Dermis blood vessel endothelial cell (primary cell): Measurements from ENCODE around the gene FURIN. TPM values are rescaled to one million over a fixed set of nuclear protein-coding genes. Genes with fewer than 3 reads are reported as not detected.
A peak's percentile ranks its signal among the peaks of the same experiment; 100 is the strongest.
"Not testable (repeated sequence)": the region's sequence is repeated elsewhere in the genome, so short reads cannot be mapped to it uniquely, and the experiment has no call there.

Source experiments
- DNase-seq: peaks from one replicate; pipeline ENCODE4 v3.0.0; 2010
- total RNA-seq: library from RNA; depleted of rRNA; stranded (reverse); fragments of >200 nt; gene quantifications from 2 replicates; pipeline ENCODE4 v1.2.3, GENCODE V29; 2014

FURIN gene
- total RNA-seq, 1 donor from 2014 or later, result 67.2 TPM

DNA sequence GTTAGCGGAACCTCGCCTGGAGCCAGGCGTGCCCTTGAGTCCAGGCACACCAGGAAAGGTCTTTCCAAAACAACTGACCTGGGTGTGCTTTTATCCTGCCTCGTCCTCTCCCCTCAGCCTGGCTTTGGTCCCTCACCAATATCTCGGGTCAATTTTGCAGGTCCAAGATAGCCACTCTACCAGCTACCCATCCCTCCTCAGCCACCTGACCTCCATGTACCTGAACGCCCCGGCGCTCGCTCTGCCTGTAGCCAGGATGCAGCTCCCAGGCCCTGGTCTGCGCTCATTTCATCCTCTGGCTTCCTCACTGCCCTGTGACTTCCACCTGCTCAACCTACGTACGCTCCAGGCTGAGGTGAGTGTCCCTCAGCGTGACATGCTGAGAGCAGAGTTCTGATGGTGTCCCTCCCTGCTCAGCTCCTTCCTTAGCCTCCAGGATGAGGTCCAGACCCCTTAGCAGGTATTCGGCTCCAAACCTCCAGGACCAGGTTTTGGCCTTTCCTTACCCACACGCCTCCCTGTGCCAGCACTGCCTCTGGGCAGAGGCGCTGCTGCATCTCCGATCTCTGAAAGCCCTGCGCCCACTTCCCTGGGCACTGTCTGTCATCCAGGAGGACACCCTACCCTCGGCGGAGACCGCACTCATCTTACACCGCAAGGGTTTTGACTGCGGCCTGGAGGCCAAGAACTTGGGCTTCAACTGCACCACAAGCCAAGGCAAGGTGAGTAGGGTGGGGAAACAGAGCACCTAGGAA, 49.8 kb downstream of the FURIN start:
- no peak for DNase-seq

DNA sequence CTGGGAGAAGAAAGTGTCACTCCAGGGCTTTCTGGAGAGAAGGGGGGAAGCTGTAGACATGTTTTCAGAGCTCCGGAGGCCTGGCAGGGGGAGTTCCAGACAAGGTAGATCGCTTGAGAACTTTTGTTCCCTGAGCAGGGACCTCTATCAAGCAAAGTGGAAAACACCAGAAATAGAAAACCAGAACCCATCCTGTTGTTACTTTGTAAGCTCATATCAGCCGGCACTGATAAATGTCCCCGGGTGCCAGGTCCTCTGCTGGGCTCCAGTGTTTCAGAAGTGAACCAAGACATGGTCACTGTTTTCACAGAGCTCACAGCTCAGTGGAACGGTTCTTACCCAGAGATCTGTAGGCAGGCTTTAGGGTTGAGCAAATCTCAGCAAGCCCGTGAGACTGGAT, 50.4 kb downstream of the FURIN start:
- no peak for DNase-seq

DNA sequence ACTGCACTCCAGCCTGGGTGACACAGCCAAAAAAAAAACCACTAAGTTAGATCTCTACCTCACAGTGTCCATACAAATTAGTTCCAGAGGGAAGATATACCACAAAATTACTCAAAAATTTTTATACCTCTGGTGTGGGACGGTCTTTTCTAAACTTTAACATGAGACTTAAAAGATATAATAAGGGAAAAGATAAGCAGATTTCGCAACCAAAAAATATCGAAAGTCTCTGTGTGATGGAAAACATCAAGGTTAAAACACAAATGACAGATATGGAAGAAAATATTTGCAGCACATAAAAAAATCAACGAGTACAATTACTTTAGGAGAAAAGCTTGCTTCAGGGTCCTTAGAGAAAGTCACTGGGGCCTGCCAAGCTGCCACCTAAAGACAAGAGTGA, 53.5 kb downstream of the FURIN start:
- no peak for DNase-seq

DNA sequence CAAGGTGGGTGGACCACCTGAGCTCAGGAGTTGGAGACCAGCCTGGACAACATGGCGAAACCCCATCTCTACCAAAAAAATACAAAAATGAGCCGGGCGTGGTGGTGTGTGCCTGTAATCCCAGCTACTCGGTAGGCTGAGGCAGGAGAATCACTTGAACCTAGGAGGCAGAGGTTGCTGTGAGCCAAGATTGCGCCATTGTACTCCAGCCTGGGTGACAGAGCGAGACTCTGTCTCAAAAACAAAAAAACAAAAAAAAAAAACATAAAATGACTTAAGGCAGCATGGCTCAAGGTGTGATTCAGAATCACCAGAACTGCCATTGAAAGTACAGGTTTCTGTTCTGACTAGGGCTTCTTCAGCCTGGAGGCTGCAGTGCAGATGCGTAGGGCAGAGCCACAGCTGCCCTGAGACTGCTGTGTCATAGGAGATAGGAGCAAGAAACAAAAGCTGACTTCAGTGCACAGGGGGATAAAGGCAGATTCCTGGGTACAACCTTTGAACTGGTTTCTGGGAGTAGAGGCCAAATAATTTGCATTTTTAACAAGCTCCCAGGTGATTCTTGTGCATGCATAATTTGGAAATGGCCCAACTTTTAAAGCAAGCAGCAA, 54.4 kb downstream of the FURIN start:
- not testable (repeated sequence) for DNase-seq

DNA sequence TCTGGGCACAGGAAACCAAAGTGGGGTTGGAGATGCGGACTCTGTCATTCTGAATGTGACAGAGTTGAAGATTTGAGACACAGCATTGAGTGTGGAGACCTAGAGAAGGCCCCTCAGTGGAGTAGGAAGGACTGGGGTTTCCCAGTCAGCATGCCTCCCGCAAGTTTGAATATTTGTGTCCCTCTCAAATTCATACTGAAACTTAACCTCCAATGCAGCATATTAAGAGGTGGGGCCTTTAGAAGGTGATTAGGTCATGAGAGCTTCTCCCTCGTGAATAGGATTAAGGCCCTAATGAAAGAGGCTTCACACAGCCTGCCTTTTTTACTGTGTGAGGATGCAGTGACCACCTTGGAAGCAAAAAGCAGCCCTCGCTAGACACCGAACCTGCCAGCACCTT, 56.0 kb downstream of the FURIN start:
- no peak for DNase-seq

DNA sequence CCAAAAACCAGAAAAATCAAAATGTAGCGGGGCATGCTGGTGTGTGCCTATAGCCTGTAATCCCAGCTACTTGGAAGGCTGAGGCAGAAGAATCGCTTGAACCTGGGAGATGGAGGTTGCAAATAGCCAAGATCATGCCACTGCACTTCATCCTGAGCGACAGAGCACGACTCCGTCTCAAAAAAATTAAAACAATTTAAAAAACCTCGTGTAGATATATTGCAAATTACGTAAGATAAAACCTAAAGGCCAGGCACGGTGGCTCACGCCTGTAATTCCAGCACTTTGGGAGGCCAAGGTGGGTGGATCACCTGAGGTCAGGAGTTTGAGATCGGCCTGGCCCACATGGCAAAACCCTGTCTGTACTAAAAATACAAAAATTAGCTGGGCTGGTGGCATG, 58.4 kb downstream of the FURIN start:
- not testable (repeated sequence) for DNase-seq

DNA sequence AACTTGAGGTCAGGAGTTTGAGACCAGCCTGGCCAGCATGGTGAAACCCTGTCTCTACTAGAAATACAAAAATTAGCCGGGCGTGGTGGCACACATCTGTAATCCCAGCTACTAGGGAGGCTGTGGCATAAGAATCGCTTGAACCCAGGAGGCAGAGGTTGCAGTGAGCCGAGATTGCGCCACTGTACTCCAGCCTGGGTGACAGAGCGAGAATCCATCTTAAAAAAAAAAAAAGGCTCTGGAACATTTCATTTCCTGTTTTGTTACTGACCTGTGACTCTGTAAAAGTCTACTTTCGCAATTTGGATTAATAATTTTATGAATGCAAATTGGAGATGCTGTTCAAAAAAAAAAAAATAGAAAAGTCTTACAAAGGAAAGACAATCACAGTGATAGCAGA, 59.7 kb downstream of the FURIN start:
- not testable (repeated sequence) for DNase-seq

DNA sequence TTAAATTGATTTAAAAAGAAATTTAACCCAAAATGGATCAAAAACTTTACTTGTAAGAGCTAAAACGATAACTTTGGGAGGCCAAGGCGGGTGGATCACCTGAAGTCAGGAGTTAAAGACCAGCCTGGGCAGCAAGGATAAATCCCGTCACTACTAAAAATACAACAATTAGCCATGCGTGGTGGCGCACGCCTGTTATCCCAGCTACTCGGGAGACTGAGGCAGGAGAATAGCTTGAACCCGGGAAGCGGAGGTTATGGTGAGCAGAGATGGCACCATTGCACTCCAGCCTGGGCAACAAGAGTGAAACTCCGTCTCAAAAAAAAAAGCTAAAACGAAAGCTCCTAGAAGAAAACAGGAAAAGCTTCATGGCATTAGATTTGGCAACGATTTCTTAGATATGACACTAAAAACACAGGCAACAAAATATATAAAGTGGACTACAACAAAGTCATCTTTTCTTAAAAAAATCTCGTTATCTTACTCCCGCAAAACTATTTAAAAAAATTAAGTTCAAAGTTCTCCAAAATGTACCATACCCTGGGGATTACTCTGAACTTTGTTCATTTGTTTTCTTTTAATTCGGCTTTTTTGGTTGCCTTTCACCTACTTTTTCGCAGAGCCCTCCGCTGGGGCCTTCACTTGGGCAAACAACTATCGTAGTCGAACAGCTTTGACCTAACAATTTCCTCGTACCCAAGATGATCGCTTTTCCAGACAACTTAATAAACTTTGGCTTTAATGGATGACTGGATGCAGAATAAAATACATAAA, 61.0 kb downstream of the FURIN start:
- DNase-seq, result peak; percentile 12

DNA sequence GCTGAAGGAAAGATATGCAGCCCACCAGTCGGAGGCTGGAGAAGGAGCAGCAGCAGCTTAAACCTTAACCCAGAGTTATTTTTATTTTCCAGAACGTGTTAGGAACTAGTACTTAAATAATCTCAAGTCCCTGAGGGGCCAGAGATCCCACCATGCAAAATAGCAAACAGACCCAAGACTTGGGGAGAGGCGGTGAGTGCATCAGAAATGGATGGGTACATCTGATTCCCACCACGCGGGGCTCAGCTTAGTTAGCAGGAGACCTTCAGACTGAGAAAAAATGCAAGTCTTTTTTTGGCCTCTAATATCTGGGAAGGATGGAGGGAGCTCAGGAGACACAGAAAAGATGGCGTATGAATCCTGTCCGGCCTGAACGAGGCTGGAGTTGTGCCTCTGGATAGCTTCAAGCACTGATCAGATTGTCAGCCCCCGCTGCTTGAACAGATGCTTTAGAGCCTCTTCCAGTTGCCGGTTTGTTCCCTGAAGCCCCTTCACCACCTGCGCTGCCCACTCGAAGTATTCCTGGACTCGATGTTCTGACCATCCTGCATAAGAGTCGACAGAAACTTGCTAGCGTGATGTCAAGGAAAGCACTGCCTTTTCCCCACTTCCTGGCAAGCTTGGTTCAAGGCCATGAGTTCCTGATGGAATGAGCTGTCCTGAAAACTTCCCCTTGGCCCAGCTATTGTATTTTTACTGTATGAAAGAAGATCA, 62.6 kb downstream of the FURIN start:
- peak; percentile 71 for DNase-seq

DNA sequence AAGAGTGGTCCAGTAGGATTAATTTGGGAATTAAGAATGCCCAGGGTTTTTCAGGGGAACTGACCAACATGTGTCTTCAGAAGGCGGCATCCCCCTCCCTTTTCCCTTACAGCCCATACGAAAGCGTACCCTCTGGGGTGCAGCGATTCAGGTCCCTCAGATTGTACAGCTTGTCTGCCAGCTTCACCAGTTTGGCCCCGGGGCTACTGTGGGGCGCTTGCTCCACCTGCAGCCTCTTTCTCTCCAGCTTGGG, 63.1 kb downstream of the FURIN start:
- no peak for DNase-seq

DNA sequence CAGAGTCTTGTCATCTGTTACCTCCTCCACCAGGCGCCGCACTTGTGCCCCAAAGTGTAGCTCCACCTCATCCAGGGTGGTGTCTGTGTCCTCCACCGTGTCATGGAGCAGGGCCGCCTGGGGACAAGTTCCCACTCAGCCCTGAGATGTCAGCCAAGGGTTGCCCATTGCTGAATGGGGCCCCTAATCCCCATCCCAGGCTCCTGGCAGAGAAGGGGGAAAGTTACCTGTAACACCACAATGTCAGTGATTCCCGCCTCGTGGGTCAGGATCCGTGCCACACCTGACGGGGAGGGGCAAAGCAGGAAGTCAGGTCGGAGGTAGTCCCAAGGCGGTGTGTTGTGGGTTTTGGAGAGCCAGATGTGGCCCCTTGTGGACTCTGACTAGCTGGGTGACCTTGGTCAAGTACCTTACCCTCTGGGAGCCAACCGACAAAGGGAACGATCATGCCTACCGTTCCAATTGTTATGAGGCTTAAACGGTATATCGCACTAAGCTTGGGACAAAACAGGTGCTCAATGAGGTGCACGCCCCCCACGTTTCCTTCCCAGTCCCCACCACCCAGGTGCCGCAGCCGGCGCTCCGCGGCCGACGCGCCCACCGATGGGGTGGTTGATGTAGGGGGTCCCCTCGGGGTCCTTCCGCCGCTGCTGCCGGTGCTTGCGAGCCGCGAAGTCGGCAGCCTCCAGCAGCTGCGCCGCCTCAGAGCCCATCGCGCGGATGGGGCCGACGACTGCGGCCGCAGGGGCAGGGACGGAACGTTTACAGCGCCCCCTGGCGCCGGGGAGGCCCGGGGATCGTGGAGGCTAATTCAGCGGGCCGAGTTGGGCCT, 63.7 kb downstream of the FURIN start, which contains the start of gene HDDC3:
HDDC3 (minus strand) TSS at position 722 of the 832 bp plus-strand sequence; CDS start at position 713, 9 bp downstream.
- DNase-seq, result peak; percentile 89

DNA sequence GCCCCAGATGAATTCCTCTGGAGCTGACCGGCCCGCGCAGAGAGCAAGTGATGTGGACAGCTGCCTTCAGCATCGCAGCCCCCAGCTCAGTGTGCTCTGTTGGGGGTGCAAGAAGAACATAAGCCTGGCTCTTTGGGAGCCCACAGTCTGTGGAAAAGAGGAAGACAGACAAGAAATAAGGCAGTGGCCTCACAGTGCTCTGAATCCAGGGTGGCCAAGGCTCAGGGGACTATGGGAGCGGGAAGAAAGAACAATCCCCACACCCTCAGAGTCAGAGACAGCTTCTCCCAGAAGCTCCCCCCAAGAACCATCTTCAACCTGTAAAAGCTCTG, 64.2 kb downstream of the FURIN start:
- no peak for DNase-seq

Other genes starting within 250 kb of the FURIN start
- 4.1 and 8.7 TPM in 2 replicates for gene BLM, start 151.2 kb upstream of the FURIN start, total RNA-seq
- gene FES, start 15.9 kb downstream of the FURIN start, total RNA-seq, result 110 and 134 TPM in 2 replicates
- gene MAN2A2, start 34.7 kb downstream of the FURIN start, total RNA-seq, result 23.1 and 38.7 TPM in 2 replicates
- 16.3 and 16.7 TPM in 2 replicates for gene HDDC3, start 64.0 kb downstream of the FURIN start, total RNA-seq
- 128 and 141 TPM in 2 replicates for gene UNC45A, start 66.7 kb downstream of the FURIN start, total RNA-seq
- gene RCCD1, start 86.3 kb downstream of the FURIN start, total RNA-seq, result 6.8 and 12.4 TPM in 2 replicates
- 83.0 and 274 TPM in 2 replicates for gene PRC1, start 125.9 kb downstream of the FURIN start, total RNA-seq
- gene VPS33B, start 154.0 kb downstream of the FURIN start, total RNA-seq, result 15.0 and 16.5 TPM in 2 replicates
- gene SV2B, start 231.7 kb downstream of the FURIN start, total RNA-seq, result 0.56 and 2.6 TPM in 2 replicates